Measurements from ENCODE around the gene RIC3.

The RIC3 gene

DNA sequence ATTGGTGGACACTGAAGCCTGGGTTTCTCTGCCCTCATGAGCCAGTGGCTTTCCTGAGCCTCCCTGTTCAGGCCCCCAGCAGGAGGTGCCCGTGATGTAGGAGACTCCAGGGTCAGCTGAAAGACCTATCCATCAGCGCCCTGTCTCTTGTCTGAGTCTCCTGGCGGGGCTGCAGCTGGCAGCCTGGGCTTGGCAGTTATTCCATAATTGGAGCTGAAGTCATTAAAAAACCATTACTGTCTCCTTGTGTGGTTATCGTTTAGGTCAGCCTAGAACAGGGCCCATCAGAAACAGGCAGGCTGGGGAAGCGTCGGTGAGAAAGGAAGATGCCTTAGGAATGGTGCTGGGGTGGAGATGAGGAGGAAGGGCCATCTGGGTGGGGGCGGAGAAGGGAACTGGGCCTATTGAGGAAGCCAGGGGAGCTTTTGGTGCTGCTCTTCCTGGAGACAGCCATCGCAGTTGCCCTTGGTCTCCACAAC lies 82.8 kb downstream of the RIC3 start:
- DNase-seq, result no peak

DNA sequence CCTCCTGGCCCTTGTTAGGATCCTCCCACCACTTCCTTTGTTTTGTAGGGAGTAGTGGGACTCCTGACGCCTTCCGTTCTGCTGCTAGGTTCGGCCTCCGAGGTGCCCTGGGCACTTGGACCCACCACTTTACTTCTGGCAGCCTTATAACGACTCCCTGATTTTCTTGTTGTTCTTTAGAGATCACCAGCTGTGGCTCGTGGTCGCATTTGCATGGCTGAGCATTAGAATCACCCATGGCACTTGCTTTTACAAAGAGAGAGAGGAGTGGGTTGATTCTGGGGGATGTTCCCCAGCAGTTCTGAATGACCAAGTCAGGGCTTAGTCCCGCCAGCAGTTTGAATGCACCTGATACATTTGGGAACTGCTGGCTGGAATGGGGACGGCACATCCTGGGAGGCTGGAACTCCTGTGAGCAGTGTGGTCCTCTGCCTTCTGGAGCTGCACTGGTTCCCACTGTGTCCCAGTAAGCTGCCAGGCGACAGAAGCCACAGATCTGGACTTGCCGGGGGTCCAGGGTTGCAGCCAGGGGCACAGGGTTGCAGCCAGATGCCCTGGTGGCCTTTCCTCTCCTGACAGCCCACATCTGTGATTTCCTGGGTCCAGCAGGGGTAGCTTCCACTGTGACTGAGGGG lies 83.7 kb downstream of the RIC3 start:
- DNase-seq, result no peak

DNA sequence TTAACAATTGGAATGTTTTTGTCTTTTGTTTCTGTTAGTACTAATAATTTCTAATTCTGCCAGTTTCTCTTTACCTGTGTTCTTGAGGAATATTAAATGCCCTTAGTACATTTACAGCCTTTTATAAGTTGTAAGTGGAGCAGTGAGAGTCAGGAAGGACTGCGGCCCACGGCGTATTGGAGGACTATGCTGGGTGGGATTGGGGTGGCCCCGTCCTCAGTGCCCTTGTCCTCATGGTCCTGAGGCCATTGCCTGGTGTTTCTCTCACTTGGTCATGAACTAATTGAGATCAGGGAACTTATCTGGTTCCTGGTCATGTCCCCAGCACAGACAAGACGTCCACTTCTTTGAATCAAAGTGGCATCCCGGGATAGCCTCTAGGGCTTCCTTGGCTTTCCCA lies 84.5 kb downstream of the RIC3 start:
- no peak for DNase-seq

DNA sequence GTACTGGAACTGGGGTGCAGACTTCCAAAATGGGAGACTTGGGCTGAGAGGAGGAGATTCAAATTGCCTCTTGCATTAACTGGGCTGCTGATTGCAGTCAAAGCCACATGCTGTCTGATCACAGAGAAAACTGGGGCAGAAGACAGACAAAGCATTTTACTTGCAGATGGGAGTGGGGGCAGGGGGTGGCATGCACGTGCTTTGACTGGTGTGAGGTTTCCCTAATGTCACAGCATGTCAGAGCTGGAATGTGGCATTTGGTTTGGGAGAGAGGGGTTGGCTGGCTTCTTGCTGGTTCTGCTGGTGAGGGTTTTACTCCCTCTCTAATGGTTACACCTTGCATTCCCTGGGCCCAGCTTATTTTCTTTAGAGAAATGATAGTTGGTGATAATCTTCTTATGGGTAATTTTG lies 84.9 kb downstream of the RIC3 start:
- no peak for DNase-seq

DNA sequence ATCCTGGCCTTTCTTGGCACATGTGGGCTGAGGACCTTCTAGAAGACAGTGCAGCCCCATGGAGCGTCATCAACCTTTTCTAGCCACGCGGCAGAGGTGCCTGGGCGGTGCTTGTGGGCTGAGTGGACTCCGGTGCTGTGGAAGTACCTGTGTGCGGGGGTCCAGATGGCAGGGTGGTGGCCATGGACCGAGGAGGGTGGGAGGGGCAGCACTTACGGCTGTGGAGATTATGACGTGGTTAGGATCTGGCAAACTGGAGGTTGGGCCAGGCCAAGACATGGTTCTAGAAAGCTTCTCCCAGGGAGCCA lies 85.8 kb downstream of the RIC3 start:
- DNase-seq, result no peak

DNA sequence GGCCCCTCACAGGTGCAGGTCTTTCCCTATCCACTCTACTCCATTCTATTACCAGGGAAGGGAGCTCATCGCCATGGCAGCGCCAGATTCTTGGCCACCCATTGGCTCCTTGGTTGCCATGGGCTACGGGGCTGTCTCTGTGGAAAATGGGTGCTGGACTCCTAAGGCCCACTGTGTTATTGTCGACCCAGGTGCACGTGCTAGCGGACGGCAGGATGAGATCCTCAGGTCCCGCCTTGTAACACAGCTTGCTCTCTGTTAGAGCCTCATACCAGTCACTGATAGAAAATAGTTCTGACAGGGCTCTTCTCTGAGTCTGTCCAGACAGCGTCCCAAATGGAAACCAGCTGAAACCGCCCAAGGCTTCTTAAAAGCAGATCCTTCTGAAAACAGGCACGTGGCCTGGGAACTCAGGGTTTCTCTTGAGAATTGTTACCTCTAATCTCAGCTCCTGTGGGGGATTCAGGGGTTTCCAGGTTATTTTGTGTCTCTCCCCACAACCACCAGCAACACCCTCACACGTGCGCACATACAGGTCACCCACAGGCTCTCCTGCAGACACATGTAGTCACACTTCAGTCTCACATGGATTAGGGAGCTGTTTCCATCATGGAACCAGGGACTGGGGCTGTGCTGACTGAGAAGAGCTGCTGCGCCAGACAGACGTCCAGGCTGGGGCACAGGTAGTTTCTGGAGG lies 86.3 kb downstream of the RIC3 start:
- DNase-seq, result no peak

DNA sequence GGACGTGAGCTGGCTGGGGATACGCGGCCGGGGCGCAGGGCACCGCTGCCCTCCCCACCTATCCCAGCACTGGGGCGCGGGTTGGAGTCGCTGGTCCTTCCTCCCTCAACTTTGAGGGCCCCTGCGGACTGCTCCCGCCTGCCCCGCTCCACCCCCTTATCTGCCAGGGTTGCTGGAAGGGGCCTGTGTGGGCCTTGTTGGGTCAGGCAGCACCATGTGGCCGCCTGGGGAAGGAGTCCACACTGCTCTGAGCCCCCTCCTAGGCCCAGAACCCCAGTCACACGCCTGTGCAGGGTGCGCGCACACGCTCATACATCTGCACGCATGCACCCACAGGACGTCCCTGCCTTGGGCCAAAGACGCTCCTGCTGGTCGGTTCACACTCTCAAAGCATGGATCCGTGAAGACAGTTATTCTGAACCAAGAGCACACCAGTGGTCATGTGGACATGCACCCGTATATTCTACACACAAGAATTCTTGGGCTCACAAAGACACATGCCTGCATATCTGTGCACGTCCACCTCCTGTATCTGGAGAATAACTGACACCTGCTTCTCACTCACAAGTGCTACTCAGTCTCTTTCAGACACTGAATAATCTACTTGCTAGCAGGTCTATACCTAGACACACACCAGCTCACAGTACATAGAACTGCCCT lies 87.1 kb downstream of the RIC3 start:
- DNase-seq, result no peak

DNA sequence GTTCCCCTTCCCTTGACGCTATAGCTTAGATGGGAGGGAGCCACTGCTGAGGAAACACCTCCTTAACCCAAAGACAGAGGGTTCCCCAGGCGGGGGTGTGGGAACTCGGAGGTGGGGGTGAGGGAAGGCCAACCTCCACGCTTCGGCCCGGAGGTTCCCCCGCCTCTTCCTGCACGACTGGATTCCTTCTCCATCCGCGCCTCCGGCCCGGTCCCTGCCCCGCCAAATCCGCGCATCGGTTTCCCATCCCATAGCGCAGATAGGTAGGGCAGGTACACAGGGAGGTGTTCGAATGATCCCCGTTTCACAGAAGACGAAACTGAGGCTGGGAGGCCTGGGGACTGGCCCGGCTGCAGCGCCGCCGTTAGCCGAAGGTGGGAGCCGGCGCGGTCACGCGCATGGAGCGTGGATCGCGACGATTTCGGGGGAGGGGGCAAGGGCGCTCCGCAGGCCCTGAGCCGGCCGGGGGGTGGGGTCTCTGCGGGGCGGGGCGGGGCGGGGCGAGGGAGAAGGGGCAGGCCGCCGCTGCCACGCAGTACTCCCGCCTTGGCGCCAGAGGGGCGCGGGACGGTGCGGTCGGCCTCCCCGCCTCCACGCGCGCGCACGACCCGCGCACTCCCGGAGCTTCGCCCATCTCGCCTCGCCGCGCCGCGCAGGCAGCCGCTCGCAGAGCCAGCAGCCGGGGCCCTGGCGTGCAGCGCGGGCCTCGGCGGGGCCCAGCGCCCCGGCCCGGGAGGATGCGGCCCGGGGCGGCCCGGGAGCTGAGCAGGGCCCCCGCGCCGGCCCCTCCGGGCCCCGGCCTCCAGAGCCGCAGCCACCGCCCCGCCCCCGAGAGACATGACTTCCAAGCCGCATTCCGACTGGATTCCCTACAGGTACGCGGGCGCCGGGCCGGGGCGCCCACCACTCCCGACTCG lies 87.9 kb downstream of the RIC3 start, which contains the start of gene TUB:
TUB (plus strand) TSS at position 538 of the 917 bp plus-strand sequence; CDS start at position 838, 300 bp downstream.
- peak in 1 of 2 experiments; percentile 18 for DNase-seq

DNA sequence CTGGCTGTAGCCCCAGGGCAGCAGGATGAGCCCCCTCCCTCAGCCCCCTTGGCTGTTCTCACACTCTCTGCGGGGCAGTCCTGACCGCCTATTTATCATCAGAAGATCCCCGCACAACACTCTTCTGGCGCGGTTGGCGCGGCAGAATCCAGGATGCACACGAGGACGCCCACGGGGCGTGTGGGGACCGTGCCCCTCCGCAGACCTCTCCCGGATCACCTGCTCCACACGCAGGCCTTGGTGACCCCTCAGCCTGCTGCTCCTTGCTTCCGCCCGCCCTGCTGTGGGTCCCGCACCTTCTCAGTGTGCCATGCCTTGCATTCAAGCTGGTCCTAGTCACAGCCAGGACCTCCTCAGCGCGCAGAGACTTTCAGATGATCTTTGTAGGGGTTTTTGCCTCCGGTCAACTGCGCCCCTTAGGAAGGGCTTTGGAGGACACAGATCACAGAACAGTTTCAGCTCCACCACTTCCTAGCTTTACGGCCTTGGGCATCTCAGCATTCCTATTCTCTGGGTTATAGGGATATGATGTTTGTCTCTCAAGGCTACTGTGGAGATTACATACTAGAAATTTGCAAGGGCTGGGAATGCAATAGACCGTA lies 88.7 kb downstream of the RIC3 start:
- no peak for DNase-seq

DNA sequence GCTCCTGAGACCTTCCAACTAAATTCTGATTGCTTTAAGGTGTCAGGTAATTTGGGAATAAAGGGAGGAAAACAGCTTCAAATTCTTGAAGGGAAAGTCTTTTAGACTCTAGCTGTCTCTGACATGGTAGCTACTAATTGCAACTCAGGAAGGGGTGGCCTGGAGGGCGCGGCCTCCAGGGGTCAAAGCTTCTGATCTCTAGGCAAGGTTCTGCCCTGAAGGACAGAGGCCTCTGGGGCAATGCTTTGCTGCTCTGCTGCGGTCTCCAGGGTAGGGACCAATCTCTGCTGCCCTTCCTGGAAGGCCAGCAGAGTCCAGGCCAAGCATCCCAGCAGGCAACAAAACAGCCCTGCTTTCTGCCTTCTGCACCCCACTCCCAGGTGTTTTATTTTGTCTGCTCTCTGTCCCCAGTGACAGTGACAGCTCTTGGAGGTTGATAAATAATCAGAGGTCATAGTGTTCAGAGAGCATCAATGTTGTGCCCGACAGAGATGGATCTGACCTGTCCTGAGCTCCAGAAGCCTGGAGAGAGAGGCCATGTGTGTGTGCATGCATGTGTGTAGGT lies 89.6 kb downstream of the RIC3 start:
- no peak for DNase-seq

DNA sequence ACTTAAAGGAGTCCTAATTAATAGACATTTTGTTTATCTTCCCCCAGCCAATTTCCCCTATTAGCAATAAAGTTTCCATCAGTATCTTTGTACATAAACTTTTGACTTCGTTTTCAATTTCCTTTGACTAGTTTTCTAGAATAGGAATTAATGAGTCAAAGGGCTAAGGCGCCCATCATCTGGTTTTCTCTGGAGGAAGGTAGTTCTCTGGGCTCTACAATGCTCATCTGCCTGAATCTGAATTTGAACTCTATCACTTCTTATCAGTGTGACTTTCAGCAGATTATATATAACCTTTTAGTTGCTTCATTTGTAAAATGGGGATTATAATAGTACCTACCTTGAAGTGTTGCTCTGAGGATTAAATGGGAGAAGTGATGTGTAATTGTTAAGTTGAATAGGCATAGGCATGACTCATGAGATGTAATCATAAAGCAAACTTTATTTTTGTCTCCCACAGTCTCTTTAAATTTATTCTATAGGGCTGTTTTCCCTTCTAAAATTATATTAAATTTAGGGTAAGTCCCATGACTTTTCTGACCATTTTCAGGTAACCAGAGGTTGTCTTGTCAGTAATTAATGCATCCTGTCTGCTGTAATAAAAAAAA lies 93.6 kb downstream of the RIC3 start:
- no peak for DNase-seq

DNA sequence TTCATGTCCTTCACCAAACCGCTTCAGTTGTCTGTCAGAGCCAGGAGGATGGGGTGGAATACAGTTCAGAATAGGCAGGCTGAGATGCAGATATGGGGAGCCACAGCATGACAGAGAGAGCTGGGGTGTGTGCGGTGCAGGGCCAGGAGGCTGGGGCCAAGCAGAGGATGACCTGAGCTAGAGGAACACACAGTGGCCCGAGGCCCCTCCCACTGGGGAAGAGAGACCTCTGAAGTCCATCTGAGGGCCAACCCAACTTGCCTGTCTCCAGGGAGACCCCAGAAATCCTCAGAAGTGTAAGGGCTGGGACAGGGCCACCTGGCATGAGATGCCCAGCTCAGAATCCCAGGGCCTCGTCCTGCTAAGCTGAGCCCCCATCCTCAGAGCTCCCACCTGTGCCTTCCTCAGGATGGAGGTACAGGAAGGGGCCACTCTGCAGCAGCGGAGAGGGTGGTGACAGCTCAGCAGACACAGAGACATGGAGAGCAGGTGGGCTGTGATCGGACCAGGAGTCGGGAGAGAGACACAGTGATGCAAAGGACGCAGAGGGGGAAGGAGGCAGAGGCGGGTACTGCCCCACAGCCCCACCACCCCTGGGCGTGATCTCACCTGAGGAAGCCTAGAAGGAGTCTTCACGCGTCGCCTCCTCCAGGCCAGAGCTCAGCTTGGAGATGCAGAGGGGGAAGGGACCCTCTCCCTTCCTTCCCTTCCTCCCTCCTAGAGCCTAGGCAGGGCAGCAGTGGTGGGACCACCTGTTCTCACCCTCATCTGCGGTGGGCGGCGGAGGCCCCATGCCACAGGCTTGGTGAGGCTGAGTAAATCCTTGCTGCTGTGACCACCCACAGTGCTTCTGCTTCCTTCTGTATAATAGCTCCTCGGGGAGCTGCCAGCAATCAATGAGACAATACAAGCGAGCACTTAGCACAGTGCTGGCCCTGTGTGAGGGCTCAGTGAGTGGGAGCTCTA lies 96.9 kb downstream of the RIC3 start:
- no peak for DNase-seq

DNA sequence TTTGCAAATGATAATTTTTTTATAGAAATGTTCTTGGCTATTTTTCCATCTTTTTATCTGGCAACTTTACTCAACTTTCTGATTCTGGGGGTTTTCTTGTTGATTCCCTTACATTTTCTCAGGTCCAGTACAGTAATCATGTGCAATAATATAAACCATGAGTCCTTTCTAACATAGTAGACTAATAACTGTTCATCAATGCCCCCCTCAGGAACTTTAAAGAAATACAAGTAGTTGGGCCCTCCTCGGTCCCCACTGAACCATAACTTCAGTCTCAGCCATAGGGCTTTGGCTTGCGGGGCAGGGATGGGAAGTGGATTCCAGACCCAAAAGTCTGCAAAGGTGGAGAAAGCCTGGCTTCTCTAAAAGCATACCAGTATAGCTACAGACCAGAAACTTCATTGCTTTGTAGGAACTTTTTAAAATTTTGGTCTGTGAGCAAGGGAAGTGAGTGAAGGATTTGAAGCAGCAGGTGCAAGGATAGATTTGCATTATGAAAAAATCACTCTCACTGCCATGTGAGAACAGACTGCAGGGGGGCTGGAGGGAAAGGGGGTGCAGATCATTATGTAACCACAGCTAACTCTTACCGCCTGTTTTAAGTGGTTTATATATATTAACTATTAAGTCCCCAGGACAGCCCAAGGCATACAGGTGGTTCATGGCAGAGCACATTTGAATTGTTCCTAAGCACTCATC lies 98.3 kb downstream of the RIC3 start:
- no peak for DNase-seq

DNA sequence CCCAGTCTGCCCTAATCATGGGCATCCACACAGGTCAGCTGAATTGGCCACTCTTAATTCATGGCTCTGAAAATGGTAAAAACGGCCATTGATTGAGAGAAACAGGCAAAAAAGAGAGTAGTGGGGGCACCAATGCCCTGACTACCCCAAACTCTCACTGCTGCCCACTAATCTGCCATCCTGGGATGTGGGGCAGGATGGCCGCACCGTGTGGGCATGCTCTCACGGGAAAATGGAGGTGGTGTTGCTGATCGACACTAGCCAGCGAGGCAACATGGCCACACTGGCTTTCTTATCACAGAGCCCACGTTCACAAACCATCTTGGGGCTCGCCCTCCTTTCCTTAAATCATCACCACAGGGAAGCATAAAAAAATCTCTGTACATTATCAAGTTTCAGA lies 99.1 kb downstream of the RIC3 start:
- DNase-seq, result no peak

DNA sequence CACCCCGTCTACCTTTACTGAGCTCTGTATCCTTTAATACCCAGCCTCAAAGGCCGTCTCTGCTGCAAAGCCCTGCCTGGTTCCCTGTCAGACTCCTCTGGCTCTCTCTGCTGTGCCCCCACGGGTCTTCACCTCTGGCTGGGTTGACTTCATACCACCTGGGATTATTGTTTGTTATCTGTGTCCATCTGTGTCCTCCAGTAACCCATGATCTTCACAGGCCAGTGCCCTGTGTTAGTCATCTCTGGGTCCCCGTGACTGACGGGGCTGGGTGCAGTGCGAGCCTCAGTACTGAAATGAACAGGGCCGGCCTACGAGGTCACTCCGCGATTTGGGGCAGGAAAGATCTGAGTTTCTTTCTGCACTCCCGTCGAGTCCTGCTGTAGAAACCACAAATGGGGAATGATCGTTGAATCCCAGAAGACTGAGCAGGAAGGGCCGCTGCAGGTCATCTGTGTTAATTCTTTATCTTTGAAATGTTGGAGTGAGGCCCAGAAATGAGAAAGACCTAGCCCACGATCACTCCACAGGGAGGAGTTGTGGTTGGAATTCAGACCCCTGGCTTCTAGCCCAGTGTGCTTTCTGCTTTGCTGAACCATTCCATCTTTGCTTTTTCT lies 100.1 kb downstream of the RIC3 start:
- DNase-seq, result no peak

DNA sequence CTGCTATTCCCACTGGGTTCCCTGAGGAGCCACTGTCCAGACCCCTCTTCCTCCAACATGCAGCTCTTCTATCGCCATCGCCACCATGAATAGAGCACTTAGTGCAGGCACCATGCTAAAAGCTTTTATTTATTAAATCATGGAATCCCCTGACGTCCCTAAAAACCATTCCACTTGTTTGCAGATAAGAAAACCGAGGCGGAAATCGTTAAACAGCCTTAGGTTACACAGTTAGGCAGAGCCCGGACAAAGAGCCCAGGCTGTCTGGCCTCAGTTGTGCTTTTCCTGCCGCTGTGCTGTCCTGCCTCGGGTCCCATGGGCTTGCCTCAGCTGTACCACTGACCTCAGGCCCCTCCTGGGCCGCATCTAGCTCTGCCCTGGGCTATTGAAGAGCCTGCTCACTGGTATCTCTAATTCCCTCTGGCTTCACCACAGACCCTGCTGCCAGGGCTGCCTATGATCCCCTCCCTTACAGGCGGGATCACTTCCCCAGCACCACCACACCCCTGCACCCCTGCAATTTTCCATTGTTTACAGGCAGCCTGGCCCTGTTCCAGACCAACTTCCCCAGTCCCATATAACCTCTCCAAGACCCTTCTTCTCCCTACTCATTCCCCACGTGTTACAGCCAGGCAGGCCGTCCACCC lies 100.8 kb downstream of the RIC3 start:
- no peak for DNase-seq

DNA sequence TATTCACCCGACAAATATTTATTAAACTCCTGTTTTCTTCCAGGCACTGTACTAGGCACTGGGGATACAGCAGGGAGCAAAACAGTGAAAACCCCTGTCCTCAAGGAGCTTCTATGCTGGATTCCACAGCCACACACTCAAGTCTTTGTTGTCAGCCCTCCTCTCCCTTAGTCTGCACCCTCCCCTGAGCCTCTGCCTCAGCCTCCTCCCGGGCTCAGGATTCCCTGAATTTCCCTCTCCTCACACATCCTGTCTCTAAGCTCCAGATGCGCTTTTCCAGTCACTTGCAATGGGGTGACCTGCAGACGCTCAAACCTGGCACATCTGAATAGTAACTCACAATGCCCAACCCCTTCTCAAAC lies 101.3 kb downstream of the RIC3 start:
- no peak for DNase-seq

DNA sequence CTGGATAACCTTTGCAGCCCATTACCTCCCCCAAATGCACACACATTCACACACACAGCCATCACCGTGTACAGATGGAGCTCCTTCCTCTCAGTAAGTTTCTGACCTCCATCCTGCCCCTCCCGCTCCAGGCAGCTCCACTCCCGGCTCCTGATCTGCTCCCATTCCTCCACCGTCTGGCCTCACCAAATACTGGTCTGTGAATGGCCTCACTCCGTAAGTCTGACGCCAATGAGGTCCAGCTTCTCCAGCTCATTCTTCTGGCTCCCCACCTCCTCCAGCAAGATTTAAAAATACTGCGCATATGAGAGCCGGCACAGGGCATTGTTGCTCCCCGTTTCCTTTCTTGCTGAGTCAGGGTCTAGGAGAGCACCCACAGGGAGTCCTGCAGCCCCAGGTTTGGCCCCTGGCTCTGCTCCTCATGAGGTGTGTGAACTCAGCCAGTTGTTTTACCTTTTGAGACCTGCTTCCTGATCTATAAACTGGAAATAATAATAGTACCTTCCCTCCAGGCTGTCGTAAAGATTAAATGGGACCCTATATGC lies 101.8 kb downstream of the RIC3 start:
- DNase-seq, result no peak

All from activated CD4-positive, alpha-beta T cell treated with anti-CD3 and anti-CD28 coated beads, Interleukin-2, amount 50 U/mL, for 48 hours (primary cell).